Stimulated activated CD4-positive, alpha-beta T cell treated with anti-CD3 and anti-CD28 coated beads, Interleukin-15, amount 100 ng/mL, for 48 hours (primary cell): Measurements from ENCODE around the gene ACTN3.
A peak's percentile ranks its signal among the peaks of the same experiment; 100 is the strongest.
"Not testable (repeated sequence)": the region's sequence is repeated elsewhere in the genome, so short reads cannot be mapped to it uniquely, and the experiment has no call there.

Source experiments
- DNase-seq, 2 donors: peaks; one replicate each; pipeline ENCODE4 v3.0.0-alpha.2; 2020; ENCODE audit warnings: low read depth in 2 of 2

ACTN3 gene

GRCh38 chr11:66564538-66564937 lies 17.8 kb downstream of the ACTN3 start:
- no peak for DNase-seq

GRCh38 chr11:66564984-66565383 lies 18.3 kb downstream of the ACTN3 start:
- no peak for DNase-seq

- no peak for DNase-seq
Measured at GRCh38 chr11:66566221-66566620, 19.5 kb downstream of the ACTN3 start.

GRCh38 chr11:66567787-66568123 lies 21.1 kb downstream of the ACTN3 start:
- DNase-seq = no peak

- DNase-seq = peak; percentile 50 to 66
Measured at GRCh38 chr11:66568124-66568916, 21.6 kb downstream of the ACTN3 start, which contains the start of gene CTSF. Gene CTSF, minus strand, starts transcription at chr11:66568606. Its CDS starts 120 bp downstream, at chr11:66568486.

GRCh38 chr11:66569076-66569475 lies 22.4 kb downstream of the ACTN3 start:
- no peak for DNase-seq

GRCh38 chr11:66570079-66570849 lies 23.6 kb downstream of the ACTN3 start:
- DNase-seq = no peak

GRCh38 chr11:66570850-66571180 lies 24.1 kb downstream of the ACTN3 start:
- no peak for DNase-seq

GRCh38 chr11:66579017-66579606 lies 32.4 kb downstream of the ACTN3 start:
- peak; percentile 67 to 83 for DNase-seq

- DNase-seq = no peak
Measured at GRCh38 chr11:66580803-66581202, 34.1 kb downstream of the ACTN3 start.

GRCh38 chr11:66581261-66581660 lies 34.6 kb downstream of the ACTN3 start:
- no peak for DNase-seq

GRCh38 chr11:66582565-66583147 lies 36.0 kb downstream of the ACTN3 start:
- not testable (repeated sequence) for DNase-seq

- not testable (repeated sequence) for DNase-seq
Measured at GRCh38 chr11:66585447-66585846, 38.7 kb downstream of the ACTN3 start.

GRCh38 chr11:66586136-66586535 lies 39.4 kb downstream of the ACTN3 start:
- DNase-seq = no peak

GRCh38 chr11:66589315-66589714 lies 42.6 kb downstream of the ACTN3 start:
- DNase-seq = not testable (repeated sequence)

GRCh38 chr11:66589996-66590675 lies 43.4 kb downstream of the ACTN3 start:
- DNase-seq = no peak

GRCh38 chr11:66591175-66591574 lies 44.5 kb downstream of the ACTN3 start:
- no peak for DNase-seq

- peak; percentile 97 to 98 for DNase-seq
Measured at GRCh38 chr11:66592457-66593302, 46.0 kb downstream of the ACTN3 start, which contains the start of the genes CCDC87 and CCS. Gene CCDC87, minus strand, starts transcription at chr11:66593063. Its CDS starts 48 bp downstream, at chr11:66593015. Gene CCS, plus strand, starts transcription at chr11:66593185. Its CDS starts 77 bp downstream, at chr11:66593262.

GRCh38 chr11:66593303-66593635 lies 46.6 kb downstream of the ACTN3 start:
- no peak for DNase-seq

GRCh38 chr11:66593650-66594049 lies 46.9 kb downstream of the ACTN3 start:
- DNase-seq = no peak
